K562 (cell line): ENCODE measurements around the gene MRPS33. TPM values are rescaled to one million over a fixed set of nuclear protein-coding genes. Genes with fewer than 3 reads are reported as not detected.
"Not testable (repeated sequence)": the region's sequence is repeated elsewhere in the genome, so short reads cannot be mapped to it uniquely, and the experiment has no call there.

Experiments
- ATAC-seq: fragments of 200-7000 bp; cut with Tn5 transposase; 3 replicates; pipeline ENCODE4 v1.9.1; 2020; ENCODE audit warnings: moderate library complexity
- BruUV-seq: library from RNA; stranded (reverse); fragments of 400-500 nt; replicated peaks from 2 replicates; lab custom pipeline; 2021; lab: Mats Ljungman, UMichigan
- CTCF ChIA-PET: fragments of 300-600 bp; formaldehyde crosslinking; extraction: SDS; loops from one replicate; lab custom pipeline; 2021; ENCODE audit warnings: low intra/inter-chr PET ratio; lab: Yijun Ruan, JAX
- POLR2A ChIA-PET: fragments of 300-600, 350-650 bp; sonication (Branson Sonifier 250); formaldehyde crosslinking; extraction: SDS; loops from one replicate; lab custom pipeline; 2021; ENCODE audit warnings: antibody characterized with exemption, inconsistent platforms; lab: Yijun Ruan, JAX
- DNase-seq, 4 experiments: peaks; one replicate each; pipeline versions ENCODE4 v3.0.0 to v3.0.0-alpha.2; 2011 to 2018; ENCODE audit warnings: low spot score in 3 of 4, mixed read lengths in 3 of 4; ENCODE audit errors: extremely low read depth in 1 of 4
- FAIRE-seq: peaks from 2 replicates; lab custom pipeline; 2011; peaks lifted over from hg19 to GRCh38; lab: Jason Lieb, UNC
- H2AFZ ChIP-seq: 2 replicates; pipeline ENCODE4 v1.6.0; 2011; ENCODE audit warnings: low read depth, low read length, control low read depth, inconsistent platforms
- H3K27ac ChIP-seq: fragments of 200-600 bp; 3 replicates; pipeline ENCODE4 v1.8.0; 2011; ENCODE audit warnings: low read depth, mild to moderate bottlenecking, control low read depth, inconsistent platforms, low read length, moderate library complexity, mixed read lengths; ENCODE audit errors: extremely low read depth
- H3K27me3 ChIP-seq, 2 experiments: fragments of 300-600 bp in 1 of 2; 2 replicates in 1 of 2; 3 replicates in 1 of 2; pipeline versions ENCODE4 v1.6.0 to v1.8.0; 2011; ENCODE audit warnings: inconsistent platforms in 2 of 2, low read length in 2 of 2, mild to moderate bottlenecking in 1 of 2, mixed read lengths in 1 of 2, moderate library complexity in 1 of 2; ENCODE audit not compliant: control insufficient read depth in 2 of 2, insufficient read depth in 2 of 2
- H3K36me3 ChIP-seq: fragments of 300-600 bp; 3 replicates; pipeline ENCODE4 v1.8.0; 2011; ENCODE audit warnings: mild to moderate bottlenecking, low read length, inconsistent platforms; ENCODE audit not compliant: control insufficient read depth, insufficient read depth
- H3K4me1 ChIP-seq, 2 experiments: fragments of 200-600 bp in 1 of 2; replicated peaks in 1 of 2; 2 replicates in 1 of 2; 3 replicates in 1 of 2; pipeline versions ENCODE4 v1.5.1 to v1.8.0; 2011; ENCODE audit warnings: inconsistent platforms in 2 of 2, low read length in 2 of 2, mild to moderate bottlenecking in 1 of 2, mixed read lengths in 1 of 2, moderate library complexity in 1 of 2; ENCODE audit not compliant: control insufficient read depth in 2 of 2, insufficient read depth in 2 of 2
- H3K4me2 ChIP-seq: 2 replicates; pipeline ENCODE4 v1.6.1; 2011; ENCODE audit warnings: low read length, control low read depth, inconsistent platforms, mixed read lengths; ENCODE audit not compliant: insufficient read depth
- H3K4me3 ChIP-seq: fragments of 200-600 bp; sonication (generic), shearing (Covaris generic); 2 replicates; pipeline ENCODE4 v1.5.1; 2016; ENCODE audit warnings: control low read depth, inconsistent platforms
- H3K79me2 ChIP-seq: fragments of 200-600 bp; 3 replicates; pipeline ENCODE4 v1.8.0; 2011; ENCODE audit warnings: low read length, inconsistent platforms; ENCODE audit not compliant: control insufficient read depth, insufficient read depth
- H3K9ac ChIP-seq, 2 experiments: 2 replicates each; pipeline versions ENCODE4 v1.6.0 to v1.6.1; 2011; ENCODE audit warnings: low read depth in 2 of 2, low read length in 2 of 2, control low read depth in 1 of 2, inconsistent platforms in 1 of 2, mild to moderate bottlenecking in 1 of 2, mixed read lengths in 1 of 2; ENCODE audit not compliant: insufficient read depth in 1 of 2
- H3K9me1 ChIP-seq: one replicate; pipeline ENCODE4 v1.6.0; 2011; ENCODE audit warnings: inconsistent platforms, mild to moderate bottlenecking, low read length, moderate library complexity; ENCODE audit not compliant: control insufficient read depth, insufficient read depth
- H3K9me3 ChIP-seq: replicated peaks from 2 replicates; pipeline ENCODE4 v1.5.1; 2011; ENCODE audit warnings: low read depth, low read length, inconsistent platforms; ENCODE audit not compliant: control insufficient read depth, insufficient read depth
- H4K20me1 ChIP-seq: replicated peaks from 2 replicates; pipeline ENCODE4 v1.6.1; 2011; ENCODE audit warnings: low read length, inconsistent platforms, mixed read lengths; ENCODE audit not compliant: control insufficient read depth, insufficient read depth
- WGBS: fragments of 100-300 bp; shearing (Covaris generic); methylation state at CpG from one replicate; pipeline ENCODE4 v1.1.6; 2016; ENCODE audit warnings: low coverage, mixed read lengths; ENCODE audit not compliant: insufficient coverage; ENCODE audit errors: missing lambda C conversion rate; 5-methylcytosine and 5-hydroxymethylcytosine counted together
- in situ Hi-C: fragments of 300-500 bp; cut with MboI; formaldehyde crosslinking; loops from 4 replicates; pipeline ENCODE4 v1.15.0; 2018; ENCODE audit warnings: inconsistent platforms, mixed read lengths
- intact Hi-C: fragments of 100-400 bp; cut with micrococcal nuclease; formaldehyde crosslinking; loops from 2 replicates; pipeline ENCODE4 v1.14.2; 2022
- polyA plus RNA-seq, 8 experiments: library from polyadenylated mRNA; depleted of rRNA in 4 of 8; stranded (reverse) in 5 of 8; unstranded in 3 of 8; fragments of >200 nt; fragmentation: Nextera tagmentation in 2 of 8; fragmentation: Illumina TruSeq in 1 of 8; extraction: Ambion mirVana in 2 of 8; extraction: Trizol in 1 of 8; gene quantifications; 2 replicates each; pipeline versions ENCODE4 v1.2.1 to v1.2.3, GENCODE V29; 2011 to 2014; ENCODE audit warnings: inconsistent platforms in 1 of 8, missing spikeins in 1 of 8
- total RNA-seq, 7 experiments: library from RNA; depleted of rRNA in 6 of 7; stranded (reverse); fragments of >200 nt in 6 of 7; fragmentation: Illumina TruSeq in 2 of 7; extraction: Trizol in 2 of 7; gene quantifications; 2 replicates each; pipeline versions ENCODE4 v1.2.1 to v1.2.3, GENCODE V29; 2011 to 2021; ENCODE audit warnings: low replicate concordance in 1 of 7
- TF ChIP-seq, protein P1 (sequence below), 2 experiments: IDR thresholded peaks in 1 of 2; conservative IDR thresholded peaks in 1 of 2; 2 replicates each; pipeline ENCODE4 v1.6.1; 2016; ENCODE audit warnings: low read depth in 2 of 2, mild to moderate bottlenecking in 1 of 2, missing compliant biosample characterization in 1 of 2, missing genetic modification characterization in 1 of 2, moderate library complexity in 1 of 2
- TF ChIP-seq, protein P2 (sequence below): IDR thresholded peaks from 2 replicates; pipeline ENCODE4 v1.6.1; 2016; ENCODE audit warnings: missing genetic modification characterization, missing compliant biosample characterization

The MRPS33 gene
- total and polyA plus RNA-seq, 9 of the 15 experiments (the other 6 are each of a cell fraction or from before 2014, with no cell fraction given): 81.1 to 442 (median 149) TPM

DNA sequence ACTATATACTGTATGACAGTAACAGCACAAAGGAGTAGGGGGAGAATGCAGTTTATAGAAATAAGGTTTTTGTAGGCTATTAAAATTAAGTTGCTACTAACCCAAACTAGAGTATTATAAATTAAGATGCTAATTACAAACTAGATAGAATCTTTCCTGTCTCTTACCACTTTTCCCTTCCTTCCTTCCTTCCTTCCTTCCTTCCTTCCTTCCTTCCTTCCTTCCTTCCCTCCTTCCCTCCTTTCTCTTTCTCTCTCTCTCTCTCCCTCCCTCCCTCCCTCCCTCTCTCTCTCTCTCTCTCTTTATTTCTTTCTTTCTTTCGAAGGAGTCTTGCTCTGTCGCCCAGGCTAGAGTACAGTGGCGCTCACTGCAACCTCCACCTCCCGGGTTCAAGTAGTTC is 53.6 kb downstream of the MRPS33 start:
- Histone ChIP-seq H4K20me1 (no peaks in the 10 kb centered on the region), H3K4me1 (peaks cover 0 to 7% of the 10 kb centered on the region in 2 experiments; a peak in 1 of 5 replicates), H3K4me3 (no peak overlapping the region), H3K27me3 (peaks cover 13 to 34% of the 10 kb centered on the region in 2 experiments; a peak in 3 of 5 replicates), H3K36me3 (no peaks in the 10 kb centered on the region), H3K9ac (no peak overlapping the region), H2AFZ (no peak overlapping the region), H3K27ac (no peak overlapping the region), H3K9me1 (no peaks in the 10 kb centered on the region), H3K4me2 (no peak overlapping the region), H3K79me2 (no peaks in the 10 kb centered on the region), H3K9me3 (peaks cover 4% of the 10 kb centered on the region)
- intact Hi-C loops: no loop called here
- DNase-seq (no peak), ATAC-seq (no peak), FAIRE-seq (no peak)
- CTCF ChIA-PET: no interaction called here
- POLR2A ChIA-PET: no interaction called here
- 0% methylated on average over 4 of the region's 4 CpGs for WGBS
- in situ Hi-C loops: no loop called here
- TF ChIP-seq, protein P1, sequence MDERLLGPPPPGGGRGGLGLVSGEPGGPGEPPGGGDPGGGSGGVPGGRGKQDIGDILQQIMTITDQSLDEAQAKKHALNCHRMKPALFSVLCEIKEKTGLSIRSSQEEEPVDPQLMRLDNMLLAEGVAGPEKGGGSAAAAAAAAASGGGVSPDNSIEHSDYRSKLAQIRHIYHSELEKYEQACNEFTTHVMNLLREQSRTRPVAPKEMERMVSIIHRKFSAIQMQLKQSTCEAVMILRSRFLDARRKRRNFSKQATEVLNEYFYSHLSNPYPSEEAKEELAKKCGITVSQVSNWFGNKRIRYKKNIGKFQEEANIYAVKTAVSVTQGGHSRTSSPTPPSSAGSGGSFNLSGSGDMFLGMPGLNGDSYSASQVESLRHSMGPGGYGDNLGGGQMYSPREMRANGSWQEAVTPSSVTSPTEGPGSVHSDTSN (CRISPR knock-in tag; IDR thresholded peaks at IDR 0.05; ENCODE audit: low read depth): no peak
- TF ChIP-seq, protein P1 (tag; conservative IDR thresholded peaks at IDR 0.05; ENCODE audit: low read depth): no peak
- TF ChIP-seq, protein P2, sequence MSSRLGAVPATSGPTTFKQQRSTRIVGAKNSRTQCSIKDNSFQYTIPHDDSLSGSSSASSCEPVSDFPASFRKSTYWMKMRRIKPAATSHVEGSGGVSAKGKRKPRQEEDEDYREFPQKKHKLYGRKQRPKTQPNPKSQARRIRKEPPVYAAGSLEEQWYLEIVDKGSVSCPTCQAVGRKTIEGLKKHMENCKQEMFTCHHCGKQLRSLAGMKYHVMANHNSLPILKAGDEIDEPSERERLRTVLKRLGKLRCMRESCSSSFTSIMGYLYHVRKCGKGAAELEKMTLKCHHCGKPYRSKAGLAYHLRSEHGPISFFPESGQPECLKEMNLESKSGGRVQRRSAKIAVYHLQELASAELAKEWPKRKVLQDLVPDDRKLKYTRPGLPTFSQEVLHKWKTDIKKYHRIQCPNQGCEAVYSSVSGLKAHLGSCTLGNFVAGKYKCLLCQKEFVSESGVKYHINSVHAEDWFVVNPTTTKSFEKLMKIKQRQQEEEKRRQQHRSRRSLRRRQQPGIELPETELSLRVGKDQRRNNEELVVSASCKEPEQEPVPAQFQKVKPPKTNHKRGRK (tag): peak; percentile 51; the same call in 1 of the 2 replicates
- TF ChIP-seq, all 486 proteins: peak for 1
- BruUV-seq: no TSS peak

DNA sequence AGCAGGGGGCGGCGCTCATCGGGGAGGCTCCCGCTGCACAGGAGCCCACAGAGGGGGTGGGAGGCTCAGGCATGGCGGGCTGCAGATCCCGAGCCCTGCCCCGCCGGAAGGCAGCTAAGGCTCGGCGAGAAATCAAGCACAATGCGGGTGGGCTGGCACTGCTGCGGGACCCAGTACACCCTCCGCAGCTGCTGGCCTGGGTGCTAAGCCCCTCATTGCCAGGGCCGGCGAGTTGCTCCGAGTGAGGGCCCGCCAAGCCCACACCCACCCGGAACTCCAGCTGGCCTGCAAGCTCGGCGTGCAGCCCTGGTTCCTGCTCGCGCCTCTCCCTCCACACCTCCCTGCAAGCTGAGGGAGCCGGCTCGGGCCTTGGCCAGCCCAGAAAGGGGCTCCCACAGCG is 57.8 kb downstream of the MRPS33 start:
- H3K4me1 ChIP-seq, H3K27ac ChIP-seq, H3K36me3 ChIP-seq, in situ Hi-C loops, DNase-seq, FAIRE-seq, intact Hi-C loops, ATAC-seq, H4K20me1 ChIP-seq, BruUV-seq, H3K9me1 ChIP-seq, H3K4me2 ChIP-seq, CTCF ChIA-PET, H3K4me3 ChIP-seq, H3K9me3 ChIP-seq, H3K9ac ChIP-seq, H3K79me2 ChIP-seq: not testable (repeated sequence)
- Histone ChIP-seq H3K27me3 (peaks cover 9 to 24% of the 10 kb centered on the region in 2 experiments; a peak in 3 of 5 replicates), H2AFZ (0 out of 2 replicates have a peak overlapping the region, but pooled peaks have one; percentile 8)
- POLR2A ChIA-PET: interaction anchor here (0.6 to 1.1 kb wide), 2 partner anchors 16 to 869 kb away, joined by 3 read pairs; no protein-coding TSS in a partner anchor
- WGBS: 11% methylated on average over 25 of the region's 25 CpGs
